Nephron (organoid): ENCODE results near the gene MRM3.
"Not testable (repeated sequence)": the region's sequence is repeated elsewhere in the genome, so short reads cannot be mapped to it uniquely, and the experiment has no call there.

Source experiments
- H3K27ac Mint-ChIP-seq, 3 experiments: 2 replicates each; pipeline ENCODE4 v1.8.0; 2020; ENCODE audit warnings: mixed read lengths in 3 of 3, mild to moderate bottlenecking in 2 of 3, moderate library complexity in 1 of 3
- H3K27me3 Mint-ChIP-seq: 2 replicates; pipeline ENCODE4 v1.8.0; 2021; ENCODE audit warnings: low read depth, mild to moderate bottlenecking, moderate library complexity, mixed read lengths
- H3K36me3 Mint-ChIP-seq: 2 replicates; pipeline ENCODE4 v1.8.0; 2020; ENCODE audit warnings: low read depth, mixed read lengths
- H3K4me1 Mint-ChIP-seq: 2 replicates; pipeline ENCODE4 v1.8.0; 2020; ENCODE audit warnings: mixed read lengths
- H3K4me3 Mint-ChIP-seq, 3 experiments: 2 replicates each; pipeline ENCODE4 v1.8.0; 2020; ENCODE audit warnings: mild to moderate bottlenecking in 3 of 3, mixed read lengths in 3 of 3, moderate library complexity in 2 of 3
- H3K9me3 Mint-ChIP-seq: 2 replicates; pipeline ENCODE4 v1.8.0; 2020; ENCODE audit warnings: mixed read lengths
- CTCF ChIP-seq, 3 experiments: fragments of 200-600 bp; sonication (generic); IDR thresholded peaks; one replicate each; pipeline ENCODE4 v1.5.0; 2021; ENCODE audit warnings: antibody characterized with exemption in 3 of 3; ENCODE audit not compliant: unreplicated experiment in 3 of 3

The MRM3 gene

GRCh38 chr17:746181-746580 lies 36.0 kb upstream of the MRM3 start:
- H3K27ac Mint-ChIP-seq: no peak overlapping the region
- no peak for TF ChIP-seq CTCF (IDR thresholded peaks at IDR 0.05; ENCODE audit: unreplicated experiment in 3 of 3)
- no peaks in the 10 kb centered on the region for H3K27me3 Mint-ChIP-seq
- peaks cover 13% of the 10 kb centered on the region for H3K9me3 Mint-ChIP-seq
- no peak overlapping the region for H3K4me3 Mint-ChIP-seq
- peaks cover 87% of the 10 kb centered on the region for H3K36me3 Mint-ChIP-seq
- peaks cover 12% of the 10 kb centered on the region for H3K4me1 Mint-ChIP-seq

- peaks cover 13% of the 10 kb centered on the region for H3K9me3 Mint-ChIP-seq
- no peak for TF ChIP-seq CTCF (IDR thresholded peaks at IDR 0.05; ENCODE audit: unreplicated experiment in 3 of 3)
- H3K27ac Mint-ChIP-seq: no peak overlapping the region
- H3K4me1 Mint-ChIP-seq: peaks cover 16% of the 10 kb centered on the region
- H3K36me3 Mint-ChIP-seq: peaks cover 79% of the 10 kb centered on the region
- H3K4me3 Mint-ChIP-seq: no peak overlapping the region
- H3K27me3 Mint-ChIP-seq: no peaks in the 10 kb centered on the region
Measured at GRCh38 chr17:746783-747629, 35.1 kb upstream of the MRM3 start.

GRCh38 chr17:748604-749003 lies 33.5 kb upstream of the MRM3 start:
- not testable (repeated sequence) for H3K27me3 Mint-ChIP-seq, H3K27ac Mint-ChIP-seq
- Mint-ChIP-seq H3K4me3 (peak overlapping the region; percentile 12 to 46 (median 37)), H3K36me3 (peaks cover 66% of the 10 kb centered on the region), H3K4me1 (peaks cover 21% of the 10 kb centered on the region), H3K9me3 (peaks cover 13% of the 10 kb centered on the region)

DNA sequence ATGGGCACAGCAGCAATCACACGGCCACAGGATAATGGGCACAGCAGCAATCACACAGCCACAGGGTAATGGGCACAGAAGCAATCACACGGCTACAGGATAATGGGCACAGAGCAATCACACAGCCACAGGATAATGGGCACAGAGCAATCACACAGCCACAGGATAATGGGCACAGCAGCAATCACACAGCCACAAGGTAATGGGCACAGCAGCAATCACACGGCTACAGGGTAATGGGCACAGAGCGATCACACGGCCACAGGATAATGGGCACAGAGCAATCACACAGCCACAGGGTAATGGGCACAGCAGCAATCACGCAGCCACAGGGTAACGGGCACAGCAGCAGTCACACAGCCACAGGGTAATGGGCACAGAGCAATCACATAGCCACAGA lies 32.8 kb upstream of the MRM3 start:
- H3K9me3 Mint-ChIP-seq: peaks cover 13% of the 10 kb centered on the region
- H3K27me3 Mint-ChIP-seq, H3K27ac Mint-ChIP-seq: not testable (repeated sequence)
- peaks cover 21% of the 10 kb centered on the region for H3K4me1 Mint-ChIP-seq
- peaks cover 63% of the 10 kb centered on the region for H3K36me3 Mint-ChIP-seq
- H3K4me3 Mint-ChIP-seq: peak overlapping the region; percentile 61 to 76 (median 71)

DNA sequence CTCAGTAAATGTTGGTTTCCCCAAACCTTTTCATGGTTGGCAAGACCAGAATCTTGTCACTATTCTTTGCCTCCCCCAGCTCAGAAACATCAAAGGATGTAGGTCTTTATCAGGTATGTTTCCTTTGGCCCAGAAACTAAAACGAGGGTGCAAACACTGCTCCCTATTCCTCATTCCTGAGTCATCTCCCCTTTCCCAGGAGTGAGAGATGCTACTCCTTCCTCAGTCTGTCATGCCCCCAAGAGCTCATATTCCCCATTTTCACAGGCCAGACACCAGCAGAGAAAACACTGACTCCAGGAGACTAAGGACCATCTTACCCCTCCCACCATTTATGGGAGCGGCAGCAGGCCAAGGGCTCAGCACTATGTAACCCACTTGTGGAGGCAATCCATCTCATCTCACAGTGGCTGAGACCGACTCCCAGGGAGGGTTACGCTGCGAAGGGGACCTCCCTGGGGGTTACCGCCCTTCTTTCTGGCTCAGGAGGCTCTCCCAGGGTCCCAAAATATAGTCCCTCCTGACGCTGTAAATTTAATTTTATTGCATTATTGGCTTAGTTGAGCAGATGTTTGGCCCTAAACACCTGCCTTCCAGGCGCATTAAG lies 31.6 kb upstream of the MRM3 start:
- peaks cover 52% of the 10 kb centered on the region for H3K36me3 Mint-ChIP-seq
- no peak for TF ChIP-seq CTCF (IDR thresholded peaks at IDR 0.05; ENCODE audit: unreplicated experiment in 3 of 3)
- H3K27ac Mint-ChIP-seq: peak overlapping the region in 2 of 3 experiments; percentile 46 to 66
- H3K4me1 Mint-ChIP-seq: peaks cover 21% of the 10 kb centered on the region
- H3K4me3 Mint-ChIP-seq: peak overlapping the region; percentile 93 to 99 (median 94)
- no peaks in the 10 kb centered on the region for H3K27me3 Mint-ChIP-seq
- peaks cover 13% of the 10 kb centered on the region for H3K9me3 Mint-ChIP-seq

DNA sequence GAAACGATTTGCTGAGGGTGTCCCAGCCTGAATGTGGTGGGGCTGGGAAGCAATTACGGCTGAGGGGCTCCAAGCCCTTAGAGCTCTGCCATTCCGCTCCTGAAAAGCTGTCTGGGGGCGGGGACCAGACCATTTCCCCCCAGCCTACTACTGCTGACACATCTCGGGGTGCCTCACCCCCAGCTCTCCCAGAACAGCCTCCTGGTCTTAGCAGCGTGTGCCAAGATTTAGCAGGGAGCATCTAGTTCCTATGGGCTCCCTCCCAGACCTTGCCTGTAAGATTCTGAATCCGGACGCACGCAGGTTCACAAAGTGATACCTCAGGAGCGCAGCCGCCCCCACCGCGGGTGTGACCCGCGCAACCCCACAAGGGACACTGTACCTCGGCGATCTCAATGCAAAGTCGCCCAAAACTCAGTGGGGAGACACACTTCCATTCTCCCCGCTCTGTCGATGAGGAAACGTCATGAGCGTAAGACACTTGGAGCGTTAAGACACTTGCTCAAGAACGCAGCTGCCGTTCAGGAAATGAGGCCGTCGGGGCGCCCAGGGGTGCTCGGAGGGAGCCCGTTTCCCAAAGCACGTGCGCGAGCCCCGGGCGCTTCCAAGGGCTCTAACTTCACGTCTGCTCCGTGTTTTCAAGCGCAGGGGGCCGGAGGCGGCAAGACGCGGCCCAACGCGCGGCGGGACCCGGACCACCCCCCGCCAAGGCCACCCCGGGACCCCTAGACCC lies 30.7 kb upstream of the MRM3 start:
- peaks cover 21% of the 10 kb centered on the region for H3K4me1 Mint-ChIP-seq
- H3K4me3 Mint-ChIP-seq: peak overlapping the region; percentile 93 to 99 (median 94)
- H3K36me3 Mint-ChIP-seq: peaks cover 52% of the 10 kb centered on the region
- H3K27me3 Mint-ChIP-seq: no peaks in the 10 kb centered on the region
- peaks cover 13% of the 10 kb centered on the region for H3K9me3 Mint-ChIP-seq
- peak overlapping the region; percentile 55 to 87 (median 66) for H3K27ac Mint-ChIP-seq
- TF ChIP-seq CTCF (IDR thresholded peaks at IDR 0.05; ENCODE audit: unreplicated experiment in 3 of 3): no peak
